T-cell (primary cell): Measurements from ENCODE around the gene MYZAP. TPM values are rescaled to one million over a fixed set of nuclear protein-coding genes. Genes with fewer than 3 reads are reported as not detected.

Experiments
- ATAC-seq, 4 experiments: fragments of 200-7000 bp in 3 of 4; fragments of 150-1000 bp in 1 of 4; cut with Tn5 transposase; replicated peaks in 1 of 4; 1 replicate in 3 of 4; 2 replicates in 1 of 4; pipeline ENCODE4 v1.10.0; 2021; ENCODE audit warnings: moderate library complexity in 3 of 4, mild to moderate bottlenecking in 2 of 4, moderate number of reproducible peaks in 1 of 4
- CTCF ChIA-PET, 2 donors: fragments of 300-600 bp; sonication (Branson Sonifier 250); formaldehyde crosslinking; loops; one replicate each; lab custom pipeline; 2022; ENCODE audit warnings: antibody characterized with exemption in 2 of 2; lab: Charles Lee
- POLR2A ChIA-PET, 2 donors: fragments of 300-600 bp; sonication (Branson Sonifier 250); formaldehyde crosslinking; loops; one replicate each; lab custom pipeline; 2022; ENCODE audit warnings: antibody characterized with exemption in 2 of 2; lab: Charles Lee
- DNase-seq, 35 experiments: peaks; one replicate each; pipeline versions ENCODE4 v3.0.0 to v3.0.0-alpha.2; 2013 to 2023
- H3K27ac ChIP-seq: one replicate; pipeline ENCODE4 v1.5.1; 2013; ENCODE audit warnings: low read length
- H3K27me3 ChIP-seq, 2 experiments: replicated peaks in 1 of 2; 1 replicate in 1 of 2; 2 replicates in 1 of 2; pipeline versions ENCODE4 v1.6.1 to v1.7.0; 2013; ENCODE audit warnings: low read length in 1 of 2, mixed read lengths in 1 of 2; ENCODE audit not compliant: control insufficient read depth in 2 of 2, insufficient read depth in 2 of 2; ENCODE audit errors: extremely low read depth in 1 of 2
- H3K36me3 ChIP-seq, 2 donors: 1 replicate in 1 of 2; 2 replicates in 1 of 2; pipeline versions ENCODE4 v1.6.1 to v1.7.0; 2013; ENCODE audit warnings: low read length in 1 of 2; ENCODE audit not compliant: control insufficient read depth in 2 of 2, insufficient read depth in 1 of 2; ENCODE audit errors: extremely low read depth in 1 of 2
- H3K4me1 ChIP-seq, 2 experiments: 1 replicate in 1 of 2; 2 replicates in 1 of 2; pipeline versions ENCODE4 v1.6.1 to v1.7.0; 2013; ENCODE audit warnings: low read length in 2 of 2, mixed read lengths in 1 of 2; ENCODE audit not compliant: insufficient read depth in 2 of 2, control insufficient read depth in 1 of 2; ENCODE audit errors: extremely low read depth in 1 of 2
- H3K4me3 ChIP-seq, 2 donors: 1 replicate in 1 of 2; 2 replicates in 1 of 2; pipeline versions ENCODE4 v1.5.1 to v1.7.0; 2013; ENCODE audit warnings: mild to moderate bottlenecking in 2 of 2, low read length in 1 of 2, moderate library complexity in 1 of 2; ENCODE audit not compliant: control insufficient read depth in 1 of 2; ENCODE audit errors: extremely low read depth in 1 of 2
- H3K9me3 ChIP-seq: 2 replicates; pipeline ENCODE4 v1.7.0; 2013
- H3K27ac Mint-ChIP-seq, 2 donors: one replicate each; pipeline ENCODE4 v1.8.0; 2020 to 2021; ENCODE audit warnings: mild to moderate bottlenecking in 2 of 2, mixed read lengths in 2 of 2
- H3K27me3 Mint-ChIP-seq, 2 donors: one replicate each; pipeline ENCODE4 v1.8.0; 2021 to 2022; ENCODE audit warnings: mixed read lengths in 2 of 2
- H3K36me3 Mint-ChIP-seq: one replicate; pipeline ENCODE4 v1.8.0; 2021; ENCODE audit warnings: mixed read lengths
- H3K4me1 Mint-ChIP-seq, 3 donors: one replicate each; pipeline ENCODE4 v1.8.0; 2020 to 2022; ENCODE audit warnings: mixed read lengths in 3 of 3, mild to moderate bottlenecking in 1 of 3
- H3K4me3 Mint-ChIP-seq, 3 donors: one replicate each; pipeline ENCODE4 v1.8.0; 2020 to 2022; ENCODE audit warnings: mild to moderate bottlenecking in 3 of 3, mixed read lengths in 3 of 3, moderate library complexity in 3 of 3
- H3K9me3 Mint-ChIP-seq, 3 donors: one replicate each; pipeline ENCODE4 v1.8.0; 2020 to 2022; ENCODE audit warnings: mixed read lengths in 3 of 3
- WGBS: methylation state at CpG from one replicate; pipeline ENCODE4 v1.1.5; 2013; ENCODE audit warnings: missing lambda C conversion rate; ENCODE audit not compliant: insufficient coverage; 5-methylcytosine and 5-hydroxymethylcytosine counted together
- total RNA-seq, 35 experiments: library from RNA in 6 of 35; stranded (reverse) in 6 of 35; fragments of 120-200 nt in 1 of 35; gene quantifications; one replicate each; pipeline versions ENCODE4 v1.2.1 to v1.2.4 and lab custom pipeline; 2013 to 2026

The MYZAP gene
- total RNA-seq, 5 donors from 2014 or later (not counting 1 experiment from before 2014, with no cell fraction given) = 0.58 to 1.9 (median 0.82) TPM

- Histone ChIP-seq H3K36me3 (no peaks in the 10 kb centered on the region), H3K27me3 (no peaks in the 10 kb centered on the region), H3K27ac (no peak overlapping the region), H3K4me1 (no peaks in the 10 kb centered on the region), H3K4me3 (no peak overlapping the region), H3K9me3 (no peaks in the 10 kb centered on the region)
- Mint-ChIP-seq H3K27me3 (no peaks in the 10 kb centered on the region), H3K4me1 (peaks cover 5 to 7% (median 6%) of the 10 kb centered on the region in 3 donors), H3K9me3 (no peaks in the 10 kb centered on the region), H3K27ac (no peak overlapping the region), H3K36me3 (peaks cover 25% of the 10 kb centered on the region), H3K4me3 (no peak overlapping the region)
- POLR2A ChIA-PET = no interaction called here
- WGBS = 89% methylated on average over 4 of the region's 8 CpGs
- CTCF ChIA-PET = no interaction called here
- DNase-seq = no peak
- no peak for ATAC-seq
These were observed 136.7 kb downstream of the MYZAP start for GRCh38 chr15:57728436-57728835.

- no peaks in the 10 kb centered on the region for H3K27me3 Mint-ChIP-seq
- H3K27ac Mint-ChIP-seq = no peak overlapping the region
- H3K27me3 ChIP-seq = no peaks in the 10 kb centered on the region
- no peaks in the 10 kb centered on the region for H3K9me3 ChIP-seq
- H3K4me1 ChIP-seq = peaks cover 0 to 3% of the 10 kb centered on the region in 2 experiments
- no peaks in the 10 kb centered on the region for H3K36me3 ChIP-seq
- no peaks in the 10 kb centered on the region for H3K9me3 Mint-ChIP-seq
- no peak overlapping the region for H3K27ac ChIP-seq
- H3K36me3 Mint-ChIP-seq = peaks cover 10% of the 10 kb centered on the region
- ChIA-PET POLR2A (no interaction called here), CTCF (interaction anchor here in 1 of 2 donors (0.6 to 1.0 kb wide), 3 partner anchors 9 to 172 kb away, joined by 3 to 4 read pairs (median 3); no protein-coding TSS in a partner anchor)
- WGBS = no CpG with 5 or more reads among the region's 5 CpGs
- no peak overlapping the region for H3K4me3 Mint-ChIP-seq
- no peak for DNase-seq
- H3K4me1 Mint-ChIP-seq = peaks cover 5 to 13% (median 6%) of the 10 kb centered on the region in 3 donors
- ATAC-seq = no peak
- H3K4me3 ChIP-seq = no peak overlapping the region
These were observed 139.2 kb downstream of the MYZAP start for GRCh38 chr15:57730876-57731275.

GRCh38 chr15:57731530-57732103 lies 139.9 kb downstream of the MYZAP start:
- peaks cover 0 to 3% of the 10 kb centered on the region in 2 experiments for H3K4me1 ChIP-seq
- H3K4me1 Mint-ChIP-seq = peaks cover 5 to 13% (median 6%) of the 10 kb centered on the region in 3 donors
- H3K36me3 Mint-ChIP-seq = peaks cover 6% of the 10 kb centered on the region
- no peak overlapping the region for H3K27ac ChIP-seq
- H3K4me3 ChIP-seq = no peak overlapping the region
- no peaks in the 10 kb centered on the region for H3K9me3 Mint-ChIP-seq
- ChIA-PET CTCF (interaction anchor here (0.6 to 1.0 kb wide), 6 partner anchors 19 to 1084 kb away, joined by 3 to 11 read pairs (median 6); no protein-coding TSS in a partner anchor), POLR2A (no interaction called here)
- no peaks in the 10 kb centered on the region for H3K36me3 ChIP-seq
- H3K27me3 Mint-ChIP-seq = no peaks in the 10 kb centered on the region
- no peaks in the 10 kb centered on the region for H3K27me3 ChIP-seq
- no peaks in the 10 kb centered on the region for H3K9me3 ChIP-seq
- ATAC-seq = no peak
- no peak overlapping the region for H3K27ac Mint-ChIP-seq
- DNase-seq = no peak
- 100% methylated on average over 1 of the region's 6 CpGs for WGBS
- no peak overlapping the region for H3K4me3 Mint-ChIP-seq

- Histone ChIP-seq H3K27ac (no peak overlapping the region), H3K27me3 (no peaks in the 10 kb centered on the region), H3K4me1 (peaks cover 3% of the 10 kb centered on the region in 2 experiments), H3K9me3 (no peaks in the 10 kb centered on the region), H3K36me3 (no peaks in the 10 kb centered on the region), H3K4me3 (no peak overlapping the region)
- Mint-ChIP-seq H3K9me3 (peaks cover 0 to 3% (median 0%) of the 10 kb centered on the region in 3 donors), H3K27ac (no peak overlapping the region), H3K4me1 (peaks cover 9 to 18% (median 9%) of the 10 kb centered on the region in 3 donors), H3K27me3 (no peaks in the 10 kb centered on the region), H3K36me3 (peaks cover 7% of the 10 kb centered on the region), H3K4me3 (no peak overlapping the region)
- ChIA-PET POLR2A (interaction anchor here in 1 of 2 donors (0.6 kb wide), 1 partner anchor 105 kb away, joined by 5 read pairs; no protein-coding TSS in a partner anchor), CTCF (interaction anchor here (0.6 to 1.0 kb wide), 6 partner anchors 15 to 1083 kb away, joined by 3 to 11 read pairs (median 4); no protein-coding TSS in a partner anchor)
- ATAC-seq (peak in 1 of 4 experiments; percentile 45), DNase-seq (peak in 19 of 35 experiments; percentile 4 to 69 (median 30))
- WGBS = 27% methylated on average over 3 of the region's 12 CpGs
These were observed 141.0 kb downstream of the MYZAP start for GRCh38 chr15:57732526-57733331.

- no peaks in the 10 kb centered on the region for H3K36me3 ChIP-seq
- Mint-ChIP-seq H3K36me3 (peaks cover 7% of the 10 kb centered on the region), H3K4me1 (peaks cover 12 to 20% (median 12%) of the 10 kb centered on the region in 3 donors), H3K9me3 (peaks cover 0 to 3% (median 0%) of the 10 kb centered on the region in 3 donors), H3K27me3 (no peaks in the 10 kb centered on the region), H3K4me3 (no peak overlapping the region), H3K27ac (no peak overlapping the region)
- H3K27me3 ChIP-seq = no peaks in the 10 kb centered on the region
- H3K4me1 ChIP-seq = peaks cover 3 to 4% of the 10 kb centered on the region in 2 experiments
- WGBS = 100% methylated on average over 1 of the region's 2 CpGs
- H3K9me3 ChIP-seq = no peaks in the 10 kb centered on the region
- no peak for DNase-seq
- ATAC-seq = no peak
- CTCF ChIA-PET = no interaction called here
- no peak overlapping the region for H3K27ac ChIP-seq
- H3K4me3 ChIP-seq = no peak overlapping the region
- POLR2A ChIA-PET = no interaction called here
These were observed 143.2 kb downstream of the MYZAP start for GRCh38 chr15:57734860-57735259.
